SJSA1 (cell line): Measurements from ENCODE around the gene SSX2B. TPM values are rescaled to one million over a fixed set of nuclear protein-coding genes. Genes with fewer than 3 reads are reported as not detected.
"Not testable (repeated sequence)": the region's sequence is repeated elsewhere in the genome, so short reads cannot be mapped to it uniquely, and the experiment has no call there.

Experiments
- DNase-seq, 2 experiments: peaks; one replicate each; pipeline ENCODE4 v3.0.0-alpha.2; 2015 to 2020; ENCODE audit warnings: low spot score in 2 of 2, low read depth in 1 of 2
- H3K27ac ChIP-seq: fragments of 250-450 bp; sonication (Bioruptor Pico); 2 replicates; pipeline ENCODE4 v1.5.1; 2020; ENCODE audit warnings: mild to moderate bottlenecking, moderate library complexity
- H3K27me3 ChIP-seq: fragments of 250-450 bp; sonication (Bioruptor Pico); replicated peaks from 2 replicates; pipeline ENCODE4 v1.5.1; 2020; ENCODE audit warnings: mild to moderate bottlenecking, moderate library complexity
- H3K36me3 ChIP-seq: fragments of 250-450 bp; sonication (Bioruptor Pico); 2 replicates; pipeline ENCODE4 v1.5.1; 2020; ENCODE audit warnings: mild to moderate bottlenecking
- H3K4me1 ChIP-seq: fragments of 250-450 bp; sonication (Bioruptor Pico); replicated peaks from 2 replicates; pipeline ENCODE4 v1.6.1; 2021; ENCODE audit warnings: mild to moderate bottlenecking
- H3K4me3 ChIP-seq: fragments of 250-450 bp; sonication (Bioruptor Pico); 2 replicates; pipeline ENCODE4 v1.5.1; 2020; ENCODE audit warnings: mild to moderate bottlenecking
- H3K9me3 ChIP-seq: fragments of 250-450 bp; sonication (Bioruptor Pico); replicated peaks from 2 replicates; pipeline ENCODE4 v1.5.1; 2020; ENCODE audit warnings: mild to moderate bottlenecking
- total RNA-seq: library from RNA; depleted of rRNA; stranded (reverse); fragments of >200 nt; shearing (Covaris generic); gene quantifications from 2 replicates; pipeline ENCODE4 v1.2.3, GENCODE V29; 2014; rRNA removed

Gene SSX2B, protein sequence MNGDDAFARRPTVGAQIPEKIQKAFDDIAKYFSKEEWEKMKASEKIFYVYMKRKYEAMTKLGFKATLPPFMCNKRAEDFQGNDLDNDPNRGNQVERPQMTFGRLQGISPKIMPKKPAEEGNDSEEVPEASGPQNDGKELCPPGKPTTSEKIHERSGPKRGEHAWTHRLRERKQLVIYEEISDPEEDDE
- total RNA-seq, result not detected in 2 replicates

DNA sequence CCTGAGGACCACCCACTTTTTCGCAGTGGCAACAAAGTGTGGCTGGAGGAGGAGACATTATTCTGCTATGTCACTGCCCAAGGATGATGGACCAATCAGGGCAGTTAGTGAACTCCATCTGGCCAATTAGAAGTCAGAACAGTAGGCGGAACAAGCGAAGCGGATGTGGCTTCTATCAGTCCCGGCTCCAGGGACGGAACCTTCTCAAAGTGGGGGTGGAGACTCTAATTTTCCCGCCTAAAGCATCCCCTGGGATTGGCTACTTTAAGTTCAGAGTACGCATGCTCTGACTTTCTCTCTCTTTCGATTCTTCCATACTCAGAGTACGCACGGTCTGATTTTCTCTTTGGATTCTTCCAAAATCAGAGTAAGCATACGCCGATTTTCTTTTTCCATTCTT, at the start of gene SSX2B:
SSX2B (plus strand) TSS at position 301 of the 400 bp plus-strand sequence. CDS start 1,429 bp downstream, outside the sequence.
- not testable (repeated sequence) for DNase-seq, H3K4me1 ChIP-seq, H3K9me3 ChIP-seq, H3K4me3 ChIP-seq, H3K27ac ChIP-seq, H3K36me3 ChIP-seq, H3K27me3 ChIP-seq

DNA sequence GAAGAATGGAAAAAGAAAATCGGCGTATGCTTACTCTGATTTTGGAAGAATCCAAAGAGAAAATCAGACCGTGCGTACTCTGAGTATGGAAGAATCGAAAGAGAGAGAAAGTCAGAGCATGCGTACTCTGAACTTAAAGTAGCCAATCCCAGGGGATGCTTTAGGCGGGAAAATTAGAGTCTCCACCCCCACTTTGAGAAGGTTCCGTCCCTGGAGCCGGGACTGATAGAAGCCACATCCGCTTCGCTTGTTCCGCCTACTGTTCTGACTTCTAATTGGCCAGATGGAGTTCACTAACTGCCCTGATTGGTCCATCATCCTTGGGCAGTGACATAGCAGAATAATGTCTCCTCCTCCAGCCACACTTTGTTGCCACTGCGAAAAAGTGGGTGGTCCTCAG, 44.0 kb upstream of the SSX2B start, which contains the start of gene SSX2:
SSX2 (minus strand) TSS at position 101 of the 400 bp plus-strand sequence. CDS start 1,429 bp downstream, outside the sequence.
- not testable (repeated sequence) for H3K27me3 ChIP-seq, DNase-seq, H3K9me3 ChIP-seq, H3K4me1 ChIP-seq, H3K36me3 ChIP-seq, H3K27ac ChIP-seq, H3K4me3 ChIP-seq

DNA sequence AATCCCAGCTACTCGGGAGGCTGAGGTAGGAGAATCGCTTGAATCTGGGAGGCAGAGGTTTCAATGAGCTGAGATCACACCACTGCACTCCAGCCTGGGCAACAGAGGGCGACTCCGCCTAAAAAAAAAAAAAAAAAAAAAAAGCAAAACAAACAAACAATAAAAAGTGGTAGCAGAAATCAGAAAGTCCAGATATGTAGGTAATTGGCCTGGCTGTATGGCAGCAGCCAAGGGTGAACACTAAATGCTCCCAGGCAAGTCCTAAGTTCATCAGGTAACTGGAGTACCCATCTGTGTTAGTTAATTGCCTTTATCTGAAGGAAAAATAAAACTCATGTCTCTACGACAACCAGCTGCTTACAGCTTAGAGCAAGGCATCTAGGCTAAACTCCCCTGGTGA, 14.9 kb downstream of the SSX2B start:
- H3K27me3 ChIP-seq, H3K27ac ChIP-seq, H3K4me3 ChIP-seq, H3K36me3 ChIP-seq, DNase-seq, H3K9me3 ChIP-seq, H3K4me1 ChIP-seq: not testable (repeated sequence)

DNA sequence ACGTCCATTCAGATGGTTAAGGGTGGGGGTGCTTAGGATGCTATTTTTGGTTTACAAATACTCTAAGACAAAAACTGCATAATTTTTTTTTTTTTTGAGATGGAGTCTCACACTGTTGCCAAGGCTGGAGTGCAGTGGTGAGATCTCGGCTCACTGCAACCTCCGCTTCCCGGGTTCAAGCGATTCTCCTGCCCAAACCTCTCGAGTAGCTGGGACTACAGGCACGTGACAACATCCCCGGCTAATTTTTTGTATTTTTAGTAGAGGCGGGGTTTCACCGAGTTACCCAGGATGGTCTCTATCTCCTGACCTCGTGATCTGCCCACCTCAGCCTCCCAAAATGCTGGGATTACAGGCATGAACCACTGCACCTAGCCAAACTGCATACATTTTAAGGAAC, 22.5 kb downstream of the SSX2B start:
- not testable (repeated sequence) for DNase-seq, H3K36me3 ChIP-seq, H3K4me1 ChIP-seq, H3K9me3 ChIP-seq, H3K4me3 ChIP-seq, H3K27ac ChIP-seq, H3K27me3 ChIP-seq

DNA sequence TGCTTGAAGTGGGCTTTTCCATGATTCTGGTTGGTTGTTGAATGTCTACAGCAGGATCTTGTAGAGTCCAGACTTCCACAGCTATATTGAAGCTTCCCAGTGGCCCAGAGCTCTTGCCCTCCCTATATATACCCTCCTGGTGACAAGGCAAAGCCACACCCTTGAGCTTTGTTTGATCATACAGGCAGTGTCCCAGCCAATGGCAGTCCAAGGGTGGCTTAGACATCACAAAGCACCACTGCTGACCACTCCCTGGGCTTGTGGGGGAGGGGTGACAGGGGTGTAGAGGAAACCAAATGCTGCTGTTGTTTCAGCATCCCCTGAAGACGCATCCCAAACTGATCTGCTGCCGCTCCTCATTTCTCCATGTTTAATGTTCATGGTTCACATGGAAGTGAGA, 46.3 kb downstream of the SSX2B start, which contains the start of gene SPANXN5:
SPANXN5 (minus strand) TSS at position 101 of the 400 bp plus-strand sequence; CDS start at position 22, 79 bp downstream.
- not testable (repeated sequence) for H3K9me3 ChIP-seq, H3K36me3 ChIP-seq, H3K27me3 ChIP-seq, H3K27ac ChIP-seq, H3K4me3 ChIP-seq, DNase-seq, H3K4me1 ChIP-seq

DNA sequence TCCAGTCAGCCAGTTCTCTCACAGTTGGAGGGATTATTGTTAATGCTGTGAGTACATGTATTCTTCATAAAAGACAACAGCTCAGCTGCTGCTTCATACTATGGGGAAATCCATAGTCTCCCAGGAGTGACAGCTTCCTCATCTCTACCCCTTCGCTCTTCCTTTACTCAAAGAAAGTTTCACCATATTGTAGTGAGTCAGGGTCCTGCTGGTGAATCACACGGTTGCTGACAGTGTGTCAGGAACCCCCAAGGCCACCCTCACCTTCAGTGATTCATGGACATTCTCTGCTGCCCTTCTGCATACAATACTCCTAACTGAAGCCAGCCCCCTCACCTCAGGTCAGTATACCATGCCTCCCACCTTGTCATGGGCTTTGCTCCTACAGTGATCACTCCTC, 53.8 kb downstream of the SSX2B start:
- not testable (repeated sequence) for H3K27me3 ChIP-seq, H3K4me1 ChIP-seq

More for the DNA sequence above, 53.8 kb downstream of the SSX2B start:
- DNase-seq, H3K27ac ChIP-seq, H3K9me3 ChIP-seq, H3K36me3 ChIP-seq, H3K4me3 ChIP-seq: not testable (repeated sequence)

Other genes with a start within 250 kb of the SSX2B start
- gene XAGE1B, start 234.2 kb upstream of the SSX2B start, total RNA-seq, result not detected in 2 replicates
- gene SSX7, start 96.4 kb upstream of the SSX2B start, total RNA-seq, result not detected in 2 replicates
- not detected in 2 replicates for gene SSX2, start 44.1 kb upstream of the SSX2B start, total RNA-seq
- not detected in 2 replicates for gene SPANXN5, start 46.2 kb downstream of the SSX2B start, total RNA-seq
- not detected in 2 replicates for gene XAGE5, start 60.0 kb downstream of the SSX2B start, total RNA-seq
- gene XAGE3, start 116.8 kb downstream of the SSX2B start, total RNA-seq, result not detected in 2 replicates
- gene FAM156B, start 146.1 kb downstream of the SSX2B start, total RNA-seq, result 12.4 and 13.5 TPM in 2 replicates
- 14.1 and 15.0 TPM in 2 replicates for gene FAM156A, start 207.3 kb downstream of the SSX2B start, total RNA-seq